OCI-LY3 (cell line): ENCODE measurements around the gene NANS.

Experiments used
- H2AFZ ChIP-seq: fragments of 200-600, 300-600 bp; shearing (Covaris generic); 2 replicates; pipeline ENCODE4 v1.6.0; 2014; ENCODE audit warnings: antibody characterized with exemption, low read depth, low read length
- H3K27ac ChIP-seq: fragments of 200-600, 300-600 bp; sonication (generic); 2 replicates; pipeline ENCODE4 v1.5.1; 2014; ENCODE audit warnings: mild to moderate bottlenecking, low read length, moderate library complexity, mixed read lengths
- H3K27me3 ChIP-seq: fragments of 200-600, 300-600 bp; sonication (generic); 2 replicates; pipeline ENCODE4 v1.6.1; 2014; ENCODE audit warnings: low read depth, low read length, mixed read lengths
- H3K36me3 ChIP-seq: fragments of 200-600, 300-600 bp; sonication (generic); replicated peaks from 2 replicates; pipeline ENCODE3; 2014; ENCODE audit warnings: low read depth, low read length, mixed read lengths
- H3K4me1 ChIP-seq: fragments of 300-600, 200-600 bp; sonication (generic); 2 replicates; pipeline ENCODE4 v1.6.1; 2014; ENCODE audit warnings: low read length, mixed read lengths
- H3K4me2 ChIP-seq: fragments of 200-600, 300-600 bp; sonication (generic); 2 replicates; pipeline ENCODE4 v1.6.1; 2014; ENCODE audit warnings: low read length, mixed read lengths
- H3K4me3 ChIP-seq: fragments of 300-600, 200-600 bp; sonication (generic); 2 replicates; pipeline ENCODE4 v1.5.1; 2014; ENCODE audit warnings: antibody characterized with exemption, mild to moderate bottlenecking, low read length, moderate library complexity
- H3K79me2 ChIP-seq: fragments of 300-600, 200-600 bp; shearing (Covaris generic); 2 replicates; pipeline ENCODE4 v1.6.1; 2014; ENCODE audit warnings: mild to moderate bottlenecking, low read length, mixed read lengths
- H3K9ac ChIP-seq: fragments of 300-600, 200-600 bp; shearing (Covaris generic); 2 replicates; pipeline ENCODE4 v1.6.0; 2014; ENCODE audit warnings: mild to moderate bottlenecking, low read length, moderate library complexity
- H3K9me3 ChIP-seq: fragments of 200-600, 300-600 bp; shearing (Covaris generic); 2 replicates; pipeline ENCODE4 v1.6.1; 2014; ENCODE audit warnings: low read length, mixed read lengths; ENCODE audit not compliant: insufficient read depth
- H4K20me1 ChIP-seq: fragments of 200-600, 300-600 bp; sonication (generic); 2 replicates; pipeline ENCODE4 v1.6.1; 2016; ENCODE audit warnings: low read length, mixed read lengths; ENCODE audit not compliant: insufficient read depth
- CTCF ChIP-seq: fragments of 200-600, 300-600 bp; sonication (generic); IDR thresholded peaks from 2 replicates; pipeline ENCODE4 v1.5.1; 2014; ENCODE audit warnings: antibody characterized with exemption, low read length, low read depth
- EZH2phosphoT487 ChIP-seq: fragments of 200-600 bp; shearing (Covaris generic); IDR thresholded peaks from 2 replicates; pipeline ENCODE4 v1.6.1; 2018; ENCODE audit warnings: antibody characterized with exemption, mixed run types, low read depth

NANS gene

DNA sequence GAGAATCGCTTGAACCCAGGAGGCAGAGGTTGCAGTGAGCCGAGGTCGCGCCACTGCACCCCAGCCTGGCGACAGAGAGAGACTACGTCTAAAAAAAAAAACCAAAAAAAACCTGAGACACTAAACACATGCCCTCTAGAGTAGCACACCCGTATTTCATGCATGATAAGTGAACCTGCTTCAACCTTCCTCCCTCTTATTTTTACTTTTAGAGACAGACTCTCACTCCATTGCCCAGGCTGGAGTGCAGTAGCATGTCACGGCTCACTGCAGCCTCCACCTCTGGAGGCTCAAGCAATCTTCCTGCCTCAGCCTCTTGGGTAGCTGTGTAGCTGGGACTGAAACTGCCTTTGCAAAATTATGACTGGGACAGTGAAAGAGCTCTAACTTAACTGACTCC lies 17.6 kb upstream of the NANS start:
- Histone ChIP-seq H3K4me3 (peak overlapping the region; percentile 66), H4K20me1 (no peaks in the 10 kb centered on the region), H3K27me3 (no peaks in the 10 kb centered on the region), H3K36me3 (no peaks in the 10 kb centered on the region), H3K4me1 (peaks cover 59% of the 10 kb centered on the region), H3K9me3 (no peaks in the 10 kb centered on the region), H3K27ac (no peak overlapping the region), H3K9ac (peak overlapping the region; percentile 36; the same call in 1 of the 2 replicates), H3K79me2 (no peaks in the 10 kb centered on the region), H3K4me2 (peak overlapping the region; percentile 85), H2AFZ (peak overlapping the region; percentile 42; the same call in 1 of the 2 replicates)
- no peak for TF ChIP-seq EZH2phosphoT487
- peak; percentile 22; the same call in 1 of the 2 replicates for TF ChIP-seq CTCF

GRCh38 chr9:98039607-98040017 lies 16.9 kb upstream of the NANS start:
- H3K27ac ChIP-seq = peak overlapping the region; percentile 33
- no peaks in the 10 kb centered on the region for H3K36me3 ChIP-seq
- peak overlapping the region; percentile 10; the same call in 1 of the 2 replicates for H2AFZ ChIP-seq
- peak overlapping the region; percentile 66 for H3K4me3 ChIP-seq
- no peaks in the 10 kb centered on the region for H3K27me3 ChIP-seq
- H3K4me1 ChIP-seq = peaks cover 58% of the 10 kb centered on the region
- no peaks in the 10 kb centered on the region for H4K20me1 ChIP-seq
- no peaks in the 10 kb centered on the region for H3K9me3 ChIP-seq
- H3K9ac ChIP-seq = peak overlapping the region; percentile 36; the same call in 1 of the 2 replicates
- no peaks in the 10 kb centered on the region; the same call in 1 of the 2 replicates for H3K79me2 ChIP-seq
- peak overlapping the region; percentile 85 for H3K4me2 ChIP-seq
- TF ChIP-seq CTCF = no peak
- TF ChIP-seq EZH2phosphoT487 = no peak

DNA sequence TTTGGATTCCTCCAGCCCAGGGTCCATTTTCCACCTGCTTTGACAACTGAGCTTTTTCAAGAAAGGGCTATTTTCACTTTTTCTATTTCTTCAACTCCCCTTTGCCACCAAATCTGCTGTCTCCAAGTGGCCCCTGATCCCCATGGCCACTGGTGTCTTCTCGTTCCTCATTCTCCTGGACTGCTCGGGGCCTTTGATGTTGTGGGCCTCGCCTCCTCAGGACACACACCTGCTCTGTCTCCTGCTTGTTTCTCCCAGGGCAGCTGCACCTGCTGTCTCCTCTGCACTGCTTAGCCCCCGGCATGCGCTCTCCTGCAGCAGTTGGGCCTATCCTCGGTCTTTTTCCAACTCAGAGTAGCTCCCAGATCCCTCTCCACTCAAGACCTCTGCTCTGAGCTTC lies 16.3 kb upstream of the NANS start:
- TF ChIP-seq CTCF = no peak
- no peak for TF ChIP-seq EZH2phosphoT487
- Histone ChIP-seq H4K20me1 (no peaks in the 10 kb centered on the region), H3K9me3 (no peaks in the 10 kb centered on the region), H3K36me3 (no peaks in the 10 kb centered on the region), H3K27ac (peak overlapping the region; percentile 33), H3K27me3 (no peaks in the 10 kb centered on the region), H2AFZ (peak overlapping the region; percentile 10; the same call in 1 of the 2 replicates), H3K4me2 (peak overlapping the region; percentile 85), H3K4me3 (peak overlapping the region; percentile 66), H3K4me1 (peaks cover 59% of the 10 kb centered on the region), H3K9ac (peak overlapping the region; percentile 36; the same call in 1 of the 2 replicates), H3K79me2 (peaks cover 4% of the 10 kb centered on the region; the same call in 1 of the 2 replicates)

DNA sequence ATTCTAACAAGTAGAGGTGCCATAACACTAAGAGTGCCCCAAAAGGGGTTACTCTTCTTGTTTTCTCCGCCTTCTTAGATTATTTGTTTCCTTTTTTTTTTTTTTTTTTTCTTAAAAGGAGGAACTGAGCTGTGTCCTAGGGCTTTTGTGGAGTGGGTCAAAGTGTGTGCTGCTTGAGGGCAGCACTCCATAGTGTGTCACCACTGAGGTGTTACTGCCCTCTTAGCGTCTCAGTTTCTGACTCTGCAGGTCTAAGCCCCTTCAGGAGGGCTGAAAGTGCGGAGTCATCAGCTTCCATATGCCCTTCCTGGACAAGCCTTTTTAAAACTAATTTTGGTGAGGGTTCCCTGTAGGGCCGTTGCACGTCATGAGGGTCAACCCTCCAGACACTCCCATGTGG lies 12.6 kb upstream of the NANS start:
- peaks cover 23% of the 10 kb centered on the region for H3K36me3 ChIP-seq
- no peaks in the 10 kb centered on the region for H4K20me1 ChIP-seq
- H3K9me3 ChIP-seq = peaks cover 8% of the 10 kb centered on the region; the same call in 1 of the 2 replicates
- no peaks in the 10 kb centered on the region for H3K27me3 ChIP-seq
- no peak overlapping the region for H3K4me2 ChIP-seq
- H3K4me1 ChIP-seq = peaks cover 61% of the 10 kb centered on the region
- no peak overlapping the region for H3K4me3 ChIP-seq
- H3K27ac ChIP-seq = no peak overlapping the region
- H3K9ac ChIP-seq = no peak overlapping the region
- peaks cover 40% of the 10 kb centered on the region for H3K79me2 ChIP-seq
- TF ChIP-seq EZH2phosphoT487 (no peak), CTCF (no peak)
- H2AFZ ChIP-seq = no peak overlapping the region
